Kidney (tissue), 14 donors: ENCODE data around the gene CRADD. TPM values are rescaled to one million over a fixed set of nuclear protein-coding genes. Genes with fewer than 3 reads are reported as not detected.
"Not testable (repeated sequence)": the region's sequence is repeated elsewhere in the genome, so short reads cannot be mapped to it uniquely, and the experiment has no call there.

Experiments
- DNase-seq, 5 donors: peaks; one replicate each; pipeline ENCODE4 v3.0.0-alpha.2; 2013 to 2020
- FAIRE-seq: peaks from 2 replicates; lab custom pipeline; 2012; peaks lifted over from hg19 to GRCh38; lab: Jason Lieb, UNC
- H3K27ac ChIP-seq, 2 donors: one replicate each; pipeline ENCODE4 v1.7.0; 2013; ENCODE audit warnings: low read depth in 2 of 2, low read length in 2 of 2, inconsistent platforms in 1 of 2
- H3K27me3 ChIP-seq: one replicate; pipeline ENCODE4 v1.7.1; 2013; ENCODE audit warnings: low read length, inconsistent platforms; ENCODE audit not compliant: control insufficient read depth, insufficient read depth
- H3K36me3 ChIP-seq, 3 donors: one replicate each; pipeline versions ENCODE4 v1.7.0 to v1.7.1; 2013; ENCODE audit warnings: low read length in 3 of 3, control low read depth in 1 of 3, inconsistent platforms in 1 of 3; ENCODE audit not compliant: insufficient read depth in 3 of 3, control insufficient read depth in 2 of 3
- H3K4me1 ChIP-seq, 3 donors: one replicate each; pipeline versions ENCODE4 v1.7.0 to v1.7.1; 2013; ENCODE audit warnings: low read length in 3 of 3, inconsistent platforms in 1 of 3, low read depth in 1 of 3; ENCODE audit not compliant: control insufficient read depth in 2 of 3, insufficient read depth in 2 of 3
- H3K4me3 ChIP-seq, 3 donors: one replicate each; pipeline versions ENCODE4 v1.7.0 to v1.8.1; 2013; ENCODE audit warnings: low read length in 3 of 3, control low read depth in 1 of 3, inconsistent platforms in 1 of 3
- H3K9ac ChIP-seq, 3 donors: one replicate each; pipeline versions ENCODE4 v1.7.0 to v1.7.1; 2013; ENCODE audit warnings: low read length in 3 of 3, control low read depth in 1 of 3, inconsistent platforms in 1 of 3
- H3K9me3 ChIP-seq, 3 donors: one replicate each; pipeline versions ENCODE4 v1.7.0 to v1.7.1; 2013; ENCODE audit warnings: low read length in 3 of 3, control low read depth in 1 of 3, inconsistent platforms in 1 of 3; ENCODE audit not compliant: control insufficient read depth in 2 of 3, insufficient read depth in 1 of 3
- CTCF ChIP-seq: IDR thresholded peaks from 3 replicates; pipeline ENCODE4 v1.5.1; 2012; ENCODE audit warnings: mild to moderate bottlenecking, moderate library complexity, borderline replicate concordance; ENCODE audit not compliant: insufficient read depth; ENCODE audit errors: extremely low read depth
- intact Hi-C: fragments of 100-400 bp; cut with DNase I; formaldehyde crosslinking; loops from one replicate; pipeline ENCODE4 v1.11.1; 2022
- polyA plus RNA-seq: library from polyadenylated mRNA; stranded (reverse); fragments of 350-450 nt; fragmentation: Illumina TruSeq; extraction: RNeasy Lipid Tissue Mini Kit (QIAGEN cat#74804); gene quantifications from one replicate; pipeline ENCODE4 v1.2.3, GENCODE V29; 2014; ENCODE audit warnings: low read depth, low replicate concordance; ENCODE audit not compliant: insufficient read depth
- total RNA-seq: library from RNA; stranded (reverse); fragmentation: NEBNext Ultra II Directional; extraction: Animal tissue kit (Norgen Biotek cat#: 25700); gene quantifications from one replicate; pipeline ENCODE4 v1.2.1, GENCODE V29; 2021
- donor health status: control.
- donor health status: control.
- donor health status: control.
- donor health status: control.
- donor health status: control.
- donor health status: DM: yes; HTN: yes; CAD: no.
- donor health status: Normal renal cell carcinoma (clear cell type).

The CRADD gene
- total and polyA plus RNA-seq, 2 donors from 2014 or later: 19.1 to 28.8 TPM

GRCh38 chr12:93710574-93710926 is 33.4 kb downstream of the CRADD start:
- DNase-seq (no peak), FAIRE-seq (no peak)
- no peak for TF ChIP-seq CTCF

GRCh38 chr12:93711502-93711901 is 34.3 kb downstream of the CRADD start:
- H3K4me1 ChIP-seq, H3K9ac ChIP-seq, FAIRE-seq, H3K27me3 ChIP-seq, intact Hi-C loops, H3K4me3 ChIP-seq, H3K9me3 ChIP-seq, H3K27ac ChIP-seq, DNase-seq, H3K36me3 ChIP-seq: not testable (repeated sequence)

More at GRCh38 chr12:93710574-93710926, 33.4 kb downstream of the CRADD start:
- intact Hi-C loops: no loop called here
- no peak overlapping the region for H3K4me3 ChIP-seq
- H3K27ac ChIP-seq: no peak overlapping the region
- no peaks in the 10 kb centered on the region for H3K36me3 ChIP-seq
- no peaks in the 10 kb centered on the region for H3K27me3 ChIP-seq
- peaks cover 0 to 8% (median 0%) of the 10 kb centered on the region in 3 donors for H3K9me3 ChIP-seq
- peaks cover 2 to 5% (median 5%) of the 10 kb centered on the region in 3 donors for H3K4me1 ChIP-seq
- no peak overlapping the region for H3K9ac ChIP-seq

GRCh38 chr12:93712200-93712599 is 35.0 kb downstream of the CRADD start:
- peaks cover 0 to 5% (median 2%) of the 10 kb centered on the region in 3 donors for H3K4me1 ChIP-seq
- no peak for TF ChIP-seq CTCF
- no peak overlapping the region for H3K27ac ChIP-seq
- no peak overlapping the region for H3K9ac ChIP-seq
- H3K27me3 ChIP-seq: no peaks in the 10 kb centered on the region
- H3K36me3 ChIP-seq: no peaks in the 10 kb centered on the region
- DNase-seq (no peak), FAIRE-seq (no peak)
- H3K9me3 ChIP-seq: peaks cover 0 to 8% (median 0%) of the 10 kb centered on the region in 3 donors
- H3K4me3 ChIP-seq: no peak overlapping the region
- intact Hi-C loops: no loop called here

GRCh38 chr12:93713060-93713459 is 35.9 kb downstream of the CRADD start:
- no peaks in the 10 kb centered on the region for H3K27me3 ChIP-seq
- no peak overlapping the region for H3K9ac ChIP-seq
- intact Hi-C loops: no loop called here
- no peak overlapping the region for H3K4me3 ChIP-seq
- H3K4me1 ChIP-seq: peaks cover 0 to 5% (median 2%) of the 10 kb centered on the region in 3 donors
- no peaks in the 10 kb centered on the region for H3K36me3 ChIP-seq
- no peak overlapping the region for H3K27ac ChIP-seq
- DNase-seq: no peak
- peaks cover 0 to 8% (median 0%) of the 10 kb centered on the region in 3 donors for H3K9me3 ChIP-seq
- TF ChIP-seq CTCF: no peak
- FAIRE-seq: no peak
